Suprapubic skin (tissue), 3 donors: Measurements from ENCODE around the gene CDKN2A.

Source experiments
- EP300 ChIP-seq: sonication (generic); formaldehyde crosslinking; IDR thresholded peaks from one replicate; pipeline ENCODE4 v1.6.1; 2017; ENCODE audit warnings: antibody characterized with exemption
- POLR2A ChIP-seq, 2 donors: fragments of 450-650 bp; IDR thresholded peaks; one replicate each; pipeline ENCODE4 v1.6.1; 2017; ENCODE audit warnings: antibody characterized with exemption in 2 of 2, mild to moderate bottlenecking in 2 of 2, moderate library complexity in 2 of 2
- TF ChIP-seq, protein P1 (sequence below), 2 donors: fragments of 200-600 bp in 1 of 2; fragments of 450-650 bp in 1 of 2; sonication (generic) in 1 of 2; IDR thresholded peaks; one replicate each; pipeline ENCODE4 v1.5.1; 2016 to 2019; ENCODE audit warnings: antibody characterized with exemption in 2 of 2, mild to moderate bottlenecking in 1 of 2, moderate library complexity in 1 of 2

DNA sequence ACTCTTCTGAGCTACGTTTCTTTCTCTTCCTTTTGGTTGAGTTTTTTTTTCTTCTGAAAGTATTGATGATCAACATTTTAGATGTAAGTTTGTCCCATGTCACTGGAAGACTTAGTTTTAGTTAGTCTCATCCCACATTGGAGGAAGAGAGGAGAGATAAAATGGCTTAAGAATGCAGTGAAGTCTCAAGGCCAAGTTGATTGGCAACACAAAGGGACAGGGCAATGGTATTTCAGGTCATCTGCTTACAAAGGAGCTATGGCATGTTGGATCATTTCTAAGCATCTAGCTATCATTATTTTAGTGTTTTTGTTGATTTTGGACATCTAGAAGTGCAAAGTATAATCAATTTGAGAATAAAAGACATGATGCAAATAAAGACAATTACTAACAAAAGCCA, 58.6 kb downstream of the CDKN2A start:
- TF ChIP-seq POLR2A (IDR thresholded peaks at IDR 0.05) (no peak), EP300 (no peak)
- TF ChIP-seq, protein P1, sequence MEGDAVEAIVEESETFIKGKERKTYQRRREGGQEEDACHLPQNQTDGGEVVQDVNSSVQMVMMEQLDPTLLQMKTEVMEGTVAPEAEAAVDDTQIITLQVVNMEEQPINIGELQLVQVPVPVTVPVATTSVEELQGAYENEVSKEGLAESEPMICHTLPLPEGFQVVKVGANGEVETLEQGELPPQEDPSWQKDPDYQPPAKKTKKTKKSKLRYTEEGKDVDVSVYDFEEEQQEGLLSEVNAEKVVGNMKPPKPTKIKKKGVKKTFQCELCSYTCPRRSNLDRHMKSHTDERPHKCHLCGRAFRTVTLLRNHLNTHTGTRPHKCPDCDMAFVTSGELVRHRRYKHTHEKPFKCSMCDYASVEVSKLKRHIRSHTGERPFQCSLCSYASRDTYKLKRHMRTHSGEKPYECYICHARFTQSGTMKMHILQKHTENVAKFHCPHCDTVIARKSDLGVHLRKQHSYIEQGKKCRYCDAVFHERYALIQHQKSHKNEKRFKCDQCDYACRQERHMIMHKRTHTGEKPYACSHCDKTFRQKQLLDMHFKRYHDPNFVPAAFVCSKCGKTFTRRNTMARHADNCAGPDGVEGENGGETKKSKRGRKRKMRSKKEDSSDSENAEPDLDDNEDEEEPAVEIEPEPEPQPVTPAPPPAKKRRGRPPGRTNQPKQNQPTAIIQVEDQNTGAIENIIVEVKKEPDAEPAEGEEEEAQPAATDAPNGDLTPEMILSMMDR (IDR thresholded peaks at IDR 0.05) = no peak
